ENCODE results near the gene PCGF5.

DNA sequence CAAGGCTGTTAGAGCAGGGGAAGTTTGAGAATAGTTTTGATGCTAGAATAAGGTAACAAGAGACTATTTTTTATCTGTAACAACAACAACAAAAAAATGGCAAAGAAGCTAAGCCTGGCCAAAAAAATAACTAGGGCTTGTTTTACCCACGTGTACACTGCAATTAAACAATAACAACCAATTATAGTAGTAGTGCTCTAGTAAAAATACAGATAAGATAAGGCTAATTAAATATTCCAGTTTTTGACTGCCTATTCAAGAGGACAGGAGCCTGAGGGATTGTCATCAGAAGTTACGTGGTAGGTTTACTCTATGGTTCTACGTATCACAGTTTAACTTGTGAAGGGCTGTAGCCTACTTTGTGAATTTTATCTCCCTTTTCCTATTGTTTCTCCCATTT is 29.2 kb downstream of the PCGF5 start:
- TF ChIP-seq, protein P1, sequence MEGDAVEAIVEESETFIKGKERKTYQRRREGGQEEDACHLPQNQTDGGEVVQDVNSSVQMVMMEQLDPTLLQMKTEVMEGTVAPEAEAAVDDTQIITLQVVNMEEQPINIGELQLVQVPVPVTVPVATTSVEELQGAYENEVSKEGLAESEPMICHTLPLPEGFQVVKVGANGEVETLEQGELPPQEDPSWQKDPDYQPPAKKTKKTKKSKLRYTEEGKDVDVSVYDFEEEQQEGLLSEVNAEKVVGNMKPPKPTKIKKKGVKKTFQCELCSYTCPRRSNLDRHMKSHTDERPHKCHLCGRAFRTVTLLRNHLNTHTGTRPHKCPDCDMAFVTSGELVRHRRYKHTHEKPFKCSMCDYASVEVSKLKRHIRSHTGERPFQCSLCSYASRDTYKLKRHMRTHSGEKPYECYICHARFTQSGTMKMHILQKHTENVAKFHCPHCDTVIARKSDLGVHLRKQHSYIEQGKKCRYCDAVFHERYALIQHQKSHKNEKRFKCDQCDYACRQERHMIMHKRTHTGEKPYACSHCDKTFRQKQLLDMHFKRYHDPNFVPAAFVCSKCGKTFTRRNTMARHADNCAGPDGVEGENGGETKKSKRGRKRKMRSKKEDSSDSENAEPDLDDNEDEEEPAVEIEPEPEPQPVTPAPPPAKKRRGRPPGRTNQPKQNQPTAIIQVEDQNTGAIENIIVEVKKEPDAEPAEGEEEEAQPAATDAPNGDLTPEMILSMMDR (IDR thresholded peaks at IDR 0.05; ENCODE audit: low read depth, low read length, missing input control): no peak
- TF ChIP-seq, protein P2, sequence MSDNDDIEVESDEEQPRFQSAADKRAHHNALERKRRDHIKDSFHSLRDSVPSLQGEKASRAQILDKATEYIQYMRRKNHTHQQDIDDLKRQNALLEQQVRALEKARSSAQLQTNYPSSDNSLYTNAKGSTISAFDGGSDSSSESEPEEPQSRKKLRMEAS (IDR thresholded peaks at IDR 0.05): no peak
- TF ChIP-seq EGR1 (IDR thresholded peaks at IDR 0.05; ENCODE audit: low read depth in 2 of 2): no peak
- no peak for TF ChIP-seq TAF1 (conservative IDR thresholded peaks at IDR 0.05)
- TF ChIP-seq, protein P3, sequence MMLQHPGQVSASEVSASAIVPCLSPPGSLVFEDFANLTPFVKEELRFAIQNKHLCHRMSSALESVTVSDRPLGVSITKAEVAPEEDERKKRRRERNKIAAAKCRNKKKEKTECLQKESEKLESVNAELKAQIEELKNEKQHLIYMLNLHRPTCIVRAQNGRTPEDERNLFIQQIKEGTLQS (IDR thresholded peaks at IDR 0.05): no peak
- no peak for TF ChIP-seq RXRA (IDR thresholded peaks at IDR 0.05)

All from liver (tissue), 3 donors.